ENCODE data around the gene RNLS. TPM values are rescaled to one million over a fixed set of nuclear protein-coding genes. Genes with fewer than 3 reads are reported as not detected.

The RNLS gene
- total and polyA plus RNA-seq, 2 of the 8 experiments (the other 6 are each of a cell fraction or from before 2014, with no cell fraction given): 7.5 to 12.7 TPM

DNA sequence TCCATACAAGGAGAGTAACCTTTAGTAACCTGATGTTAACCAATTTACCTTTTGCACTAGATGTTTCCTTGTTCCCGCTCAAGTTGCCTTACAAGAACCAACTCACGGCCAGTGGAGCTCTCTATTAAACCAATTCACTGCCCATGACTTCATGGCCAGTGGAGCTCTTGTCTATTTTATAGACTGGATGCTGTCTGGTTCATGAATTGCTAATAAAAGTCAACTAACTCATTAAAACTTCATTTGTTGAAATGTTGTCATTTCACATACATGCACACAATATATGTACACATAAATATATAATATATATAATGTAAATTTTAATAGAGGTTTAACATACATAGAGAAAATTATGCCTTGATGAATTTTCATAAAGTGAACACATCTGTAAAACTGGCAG, 216.3 kb downstream of the RNLS start (continued):
- TF ChIP-seq TAF1 (IDR thresholded peaks at IDR 0.05; ENCODE audit: low read depth, low read length) (no peak), KDM4A (IDR thresholded peaks at IDR 0.05; ENCODE audit: low read depth, low read length, severe bottlenecking) (no peak), RAD21 (IDR thresholded peaks at IDR 0.05 in 1 of 2, conservative IDR thresholded peaks at IDR 0.05 in 1 of 2; ENCODE audit: low read depth in 2 of 2, low read length in 2 of 2) (no peak), NRF1 (IDR thresholded peaks at IDR 0.05; ENCODE audit: low read depth, low read length) (no peak)
